ENCODE results near the gene LRRC27.
"Not testable (repeated sequence)": the region's sequence is repeated elsewhere in the genome, so short reads cannot be mapped to it uniquely, and the experiment has no call there.

The LRRC27 gene

GRCh38 chr10:132317477-132317876 is 14.5 kb upstream of the LRRC27 start:
- DNase-seq (ENCODE audit: low spot score in 2 of 2); H3K27ac Mint-ChIP-seq; H3K9me3 Mint-ChIP-seq: not testable (repeated sequence)

GRCh38 chr10:132319853-132320653 is 11.9 kb upstream of the LRRC27 start:
- H3K4me3 Mint-ChIP-seq: no peak overlapping the region
- H3K4me1 Mint-ChIP-seq: peaks cover 8% of the 10 kb centered on the region
- no peaks in the 10 kb centered on the region for H3K9me3 Mint-ChIP-seq
- DNase-seq (ENCODE audit: low spot score in 2 of 2) (no peak), ATAC-seq (ENCODE audit: low read depth) (no peak)
- H3K36me3 Mint-ChIP-seq: peaks cover 10% of the 10 kb centered on the region
- no peaks in the 10 kb centered on the region for H3K27me3 Mint-ChIP-seq
- H3K27ac Mint-ChIP-seq: no peak overlapping the region

More at GRCh38 chr10:132317477-132317876, 14.5 kb upstream of the LRRC27 start:
- ATAC-seq (ENCODE audit: low read depth); H3K36me3 Mint-ChIP-seq; H3K27me3 Mint-ChIP-seq; H3K4me1 Mint-ChIP-seq; H3K4me3 Mint-ChIP-seq: not testable (repeated sequence)

GRCh38 chr10:132320654-132321469 is 11.1 kb upstream of the LRRC27 start:
- ATAC-seq (ENCODE audit: low read depth) (no peak), DNase-seq (ENCODE audit: low spot score in 2 of 2) (no peak)
- Mint-ChIP-seq H3K27me3 (no peaks in the 10 kb centered on the region), H3K4me1 (peaks cover 8% of the 10 kb centered on the region), H3K4me3 (no peak overlapping the region), H3K9me3 (no peaks in the 10 kb centered on the region), H3K27ac (no peak overlapping the region), H3K36me3 (peaks cover 11% of the 10 kb centered on the region)

GRCh38 chr10:132321726-132322125 is 10.3 kb upstream of the LRRC27 start:
- peaks cover 11% of the 10 kb centered on the region for H3K36me3 Mint-ChIP-seq
- no peak overlapping the region for H3K27ac Mint-ChIP-seq
- no peak overlapping the region for H3K4me3 Mint-ChIP-seq
- H3K4me1 Mint-ChIP-seq: peaks cover 12% of the 10 kb centered on the region
- no peak for ATAC-seq (ENCODE audit: low read depth)
- no peak for DNase-seq (ENCODE audit: low spot score in 2 of 2)
- H3K27me3 Mint-ChIP-seq: no peaks in the 10 kb centered on the region
- H3K9me3 Mint-ChIP-seq: no peaks in the 10 kb centered on the region

- peaks cover 14% of the 10 kb centered on the region for H3K36me3 Mint-ChIP-seq
- H3K4me3 Mint-ChIP-seq: no peak overlapping the region
- H3K9me3 Mint-ChIP-seq: no peaks in the 10 kb centered on the region
- DNase-seq (ENCODE audit: low spot score in 2 of 2): no peak
- no peak overlapping the region for H3K27ac Mint-ChIP-seq
- ATAC-seq (ENCODE audit: low read depth): no peak
- peaks cover 16% of the 10 kb centered on the region for H3K4me1 Mint-ChIP-seq
- no peaks in the 10 kb centered on the region for H3K27me3 Mint-ChIP-seq
These were observed 9.4 kb upstream of the LRRC27 start for GRCh38 chr10:132322586-132323048.

GRCh38 chr10:132324186-132324585 is 7.8 kb upstream of the LRRC27 start:
- no peak for ATAC-seq (ENCODE audit: low read depth)
- H3K27ac Mint-ChIP-seq: peak overlapping the region; percentile 1
- no peak overlapping the region for H3K4me3 Mint-ChIP-seq
- no peaks in the 10 kb centered on the region for H3K27me3 Mint-ChIP-seq
- no peaks in the 10 kb centered on the region for H3K9me3 Mint-ChIP-seq
- H3K4me1 Mint-ChIP-seq: peaks cover 27% of the 10 kb centered on the region
- peaks cover 20% of the 10 kb centered on the region for H3K36me3 Mint-ChIP-seq
- DNase-seq (ENCODE audit: low spot score in 2 of 2): no peak

- Mint-ChIP-seq H3K4me3 (no peak overlapping the region), H3K4me1 (peaks cover 40% of the 10 kb centered on the region), H3K27me3 (no peaks in the 10 kb centered on the region), H3K9me3 (no peaks in the 10 kb centered on the region), H3K27ac (peak overlapping the region; percentile 39), H3K36me3 (peaks cover 20% of the 10 kb centered on the region)
- ATAC-seq (ENCODE audit: low read depth): no peak
- no peak for DNase-seq (ENCODE audit: low spot score in 2 of 2)
These were observed 5.6 kb upstream of the LRRC27 start for GRCh38 chr10:132326344-132326889.

GRCh38 chr10:132326925-132327324 is 5.1 kb upstream of the LRRC27 start:
- DNase-seq (ENCODE audit: low spot score in 2 of 2): no peak
- no peak overlapping the region for H3K4me3 Mint-ChIP-seq
- no peaks in the 10 kb centered on the region for H3K27me3 Mint-ChIP-seq
- no peak for ATAC-seq (ENCODE audit: low read depth)
- peaks cover 42% of the 10 kb centered on the region for H3K4me1 Mint-ChIP-seq
- peaks cover 20% of the 10 kb centered on the region for H3K36me3 Mint-ChIP-seq
- H3K9me3 Mint-ChIP-seq: no peaks in the 10 kb centered on the region
- peak overlapping the region; percentile 39 for H3K27ac Mint-ChIP-seq

- DNase-seq (ENCODE audit: low spot score in 2 of 2) (no peak), ATAC-seq (ENCODE audit: low read depth) (no peak)
- Mint-ChIP-seq H3K9me3 (no peaks in the 10 kb centered on the region), H3K4me1 (peaks cover 42% of the 10 kb centered on the region), H3K36me3 (peaks cover 20% of the 10 kb centered on the region), H3K27ac (no peak overlapping the region), H3K27me3 (no peaks in the 10 kb centered on the region), H3K4me3 (peak overlapping the region; percentile 16)
These were observed 3.9 kb upstream of the LRRC27 start for GRCh38 chr10:132328106-132328505.

- peaks cover 39% of the 10 kb centered on the region for H3K4me1 Mint-ChIP-seq
- DNase-seq (ENCODE audit: low spot score in 2 of 2) (no peak), ATAC-seq (ENCODE audit: low read depth) (no peak)
- H3K36me3 Mint-ChIP-seq: peaks cover 17% of the 10 kb centered on the region
- peak overlapping the region; percentile 5 for H3K4me3 Mint-ChIP-seq
- no peak overlapping the region for H3K27ac Mint-ChIP-seq
- H3K27me3 Mint-ChIP-seq: no peaks in the 10 kb centered on the region
- H3K9me3 Mint-ChIP-seq: no peaks in the 10 kb centered on the region
These were observed 3.3 kb upstream of the LRRC27 start for GRCh38 chr10:132328738-132329137.

- DNase-seq (ENCODE audit: low spot score in 2 of 2) (no peak), ATAC-seq (ENCODE audit: low read depth) (no peak)
- no peaks in the 10 kb centered on the region for H3K27me3 Mint-ChIP-seq
- H3K36me3 Mint-ChIP-seq: peaks cover 14% of the 10 kb centered on the region
- H3K4me1 Mint-ChIP-seq: peaks cover 39% of the 10 kb centered on the region
- H3K4me3 Mint-ChIP-seq: peak overlapping the region; percentile 82
- H3K27ac Mint-ChIP-seq: peak overlapping the region; percentile 76
- no peaks in the 10 kb centered on the region for H3K9me3 Mint-ChIP-seq
These were observed 2.2 kb upstream of the LRRC27 start for GRCh38 chr10:132329565-132330485.

GRCh38 chr10:132330486-132330833 is 1.5 kb upstream of the LRRC27 start:
- Mint-ChIP-seq H3K36me3 (peaks cover 13% of the 10 kb centered on the region), H3K4me1 (peaks cover 41% of the 10 kb centered on the region), H3K4me3 (peak overlapping the region; percentile 95), H3K9me3 (no peaks in the 10 kb centered on the region), H3K27me3 (no peaks in the 10 kb centered on the region), H3K27ac (peak overlapping the region; percentile 76)
- ATAC-seq (ENCODE audit: low read depth) (no peak), DNase-seq (ENCODE audit: low spot score in 2 of 2) (no peak)

- Mint-ChIP-seq H3K27ac (peak overlapping the region; percentile 95), H3K27me3 (no peaks in the 10 kb centered on the region), H3K4me3 (peak overlapping the region; percentile 95), H3K36me3 (peaks cover 12% of the 10 kb centered on the region), H3K4me1 (peaks cover 44% of the 10 kb centered on the region), H3K9me3 (no peaks in the 10 kb centered on the region)
- ATAC-seq (ENCODE audit: low read depth): peak; percentile 73
- DNase-seq (ENCODE audit: low spot score in 2 of 2): peak in 1 of 2 donors; percentile 74
These were observed 401 bp downstream of the LRRC27 start for GRCh38 chr10:132332433-132332754.
